ENCODE data around the gene SLC34A3. TPM values are rescaled to one million over a fixed set of nuclear protein-coding genes. Genes with fewer than 3 reads are reported as not detected.
A peak's percentile ranks its signal among the peaks of the same experiment; 100 is the strongest.

The SLC34A3 gene
- total and polyA plus RNA-seq, 2 experiments from 2014 or later, result not detected

GRCh38 chr9:137227054-137227852, 3.4 kb upstream of the SLC34A3 start, which contains the start of gene RNF224:
RNF224 (plus strand) TSS chr9:137227502; CDS start chr9:137228336, 834 bp downstream.
- DNase-seq (ENCODE audit: low read depth in 1 of 2, low spot score in 1 of 2), result peak; percentile 82 to 88
- no peak within 1 kb of the TSS for H3K4me3 ChIP-seq
- no peaks in the 10 kb centered on the region for H3K36me3 ChIP-seq
- no peaks in the 10 kb centered on the region for H3K9me3 ChIP-seq (ENCODE audit: low read depth)
- no peak within 1 kb of the TSS for H3K27ac ChIP-seq
- no peaks in the 10 kb centered on the region for H3K27me3 ChIP-seq
- H3K4me1 ChIP-seq (ENCODE audit: low read depth), result peaks cover 8% of the 10 kb centered on the region
- TF ChIP-seq, protein P1, sequence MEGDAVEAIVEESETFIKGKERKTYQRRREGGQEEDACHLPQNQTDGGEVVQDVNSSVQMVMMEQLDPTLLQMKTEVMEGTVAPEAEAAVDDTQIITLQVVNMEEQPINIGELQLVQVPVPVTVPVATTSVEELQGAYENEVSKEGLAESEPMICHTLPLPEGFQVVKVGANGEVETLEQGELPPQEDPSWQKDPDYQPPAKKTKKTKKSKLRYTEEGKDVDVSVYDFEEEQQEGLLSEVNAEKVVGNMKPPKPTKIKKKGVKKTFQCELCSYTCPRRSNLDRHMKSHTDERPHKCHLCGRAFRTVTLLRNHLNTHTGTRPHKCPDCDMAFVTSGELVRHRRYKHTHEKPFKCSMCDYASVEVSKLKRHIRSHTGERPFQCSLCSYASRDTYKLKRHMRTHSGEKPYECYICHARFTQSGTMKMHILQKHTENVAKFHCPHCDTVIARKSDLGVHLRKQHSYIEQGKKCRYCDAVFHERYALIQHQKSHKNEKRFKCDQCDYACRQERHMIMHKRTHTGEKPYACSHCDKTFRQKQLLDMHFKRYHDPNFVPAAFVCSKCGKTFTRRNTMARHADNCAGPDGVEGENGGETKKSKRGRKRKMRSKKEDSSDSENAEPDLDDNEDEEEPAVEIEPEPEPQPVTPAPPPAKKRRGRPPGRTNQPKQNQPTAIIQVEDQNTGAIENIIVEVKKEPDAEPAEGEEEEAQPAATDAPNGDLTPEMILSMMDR (IDR thresholded peaks at IDR 0.05; ENCODE audit: low read depth, low read length), result peak; percentile 82

DNA sequence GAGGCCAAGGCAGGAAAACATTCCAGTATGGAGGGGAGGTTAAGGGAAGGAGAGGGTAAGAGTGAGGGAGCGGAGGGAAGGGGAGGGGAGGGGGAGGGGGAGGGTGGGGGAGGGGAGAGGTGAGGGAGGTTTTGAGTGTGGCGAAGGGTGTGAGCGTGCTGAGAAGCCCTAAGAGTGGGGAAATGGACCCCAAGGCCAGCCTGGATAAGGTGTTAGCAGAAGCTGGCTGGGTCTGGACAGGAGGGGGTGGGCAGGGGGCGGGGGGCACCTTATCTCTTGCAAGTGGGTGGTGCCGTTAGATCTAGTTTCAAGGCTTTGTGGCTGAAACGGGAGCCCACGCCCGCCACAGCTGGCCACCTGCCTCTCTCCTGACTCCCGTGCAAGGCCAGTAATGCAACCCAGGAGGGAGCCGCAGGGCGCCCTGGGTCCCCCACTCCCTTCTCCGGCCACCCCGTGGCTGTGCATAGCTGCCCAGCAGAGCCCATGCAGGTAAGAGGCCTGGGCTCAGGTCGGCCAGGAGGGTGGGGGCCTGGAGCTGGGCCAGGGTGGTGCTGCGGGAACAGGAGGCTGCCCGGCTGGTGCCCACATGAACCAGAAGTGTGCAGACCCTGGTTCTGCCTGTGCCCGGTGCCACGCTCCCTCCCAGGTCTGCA, 2.7 kb upstream of the SLC34A3 start:
- H3K36me3 ChIP-seq, result no peaks in the 10 kb centered on the region
- H3K4me3 ChIP-seq, result no peak overlapping the region
- peaks cover 4% of the 10 kb centered on the region for H3K4me1 ChIP-seq (ENCODE audit: low read depth)
- DNase-seq (ENCODE audit: low read depth in 1 of 2, low spot score in 1 of 2), result no peak
- TF ChIP-seq, protein P1 (IDR thresholded peaks at IDR 0.05; ENCODE audit: low read depth, low read length), result no peak
- H3K9me3 ChIP-seq (ENCODE audit: low read depth), result no peaks in the 10 kb centered on the region
- H3K27ac ChIP-seq, result no peak overlapping the region
- no peaks in the 10 kb centered on the region for H3K27me3 ChIP-seq

GRCh38 chr9:137228506-137228967, 2.2 kb upstream of the SLC34A3 start:
- no peaks in the 10 kb centered on the region for H3K9me3 ChIP-seq (ENCODE audit: low read depth)
- no peak for DNase-seq (ENCODE audit: low read depth in 1 of 2, low spot score in 1 of 2)
- TF ChIP-seq, protein P1 (IDR thresholded peaks at IDR 0.05; ENCODE audit: low read depth, low read length), result no peak
- H3K27me3 ChIP-seq, result no peaks in the 10 kb centered on the region
- no peak overlapping the region for H3K4me3 ChIP-seq
- peaks cover 3% of the 10 kb centered on the region for H3K4me1 ChIP-seq (ENCODE audit: low read depth)
- no peak overlapping the region for H3K27ac ChIP-seq
- no peaks in the 10 kb centered on the region for H3K36me3 ChIP-seq

DNA sequence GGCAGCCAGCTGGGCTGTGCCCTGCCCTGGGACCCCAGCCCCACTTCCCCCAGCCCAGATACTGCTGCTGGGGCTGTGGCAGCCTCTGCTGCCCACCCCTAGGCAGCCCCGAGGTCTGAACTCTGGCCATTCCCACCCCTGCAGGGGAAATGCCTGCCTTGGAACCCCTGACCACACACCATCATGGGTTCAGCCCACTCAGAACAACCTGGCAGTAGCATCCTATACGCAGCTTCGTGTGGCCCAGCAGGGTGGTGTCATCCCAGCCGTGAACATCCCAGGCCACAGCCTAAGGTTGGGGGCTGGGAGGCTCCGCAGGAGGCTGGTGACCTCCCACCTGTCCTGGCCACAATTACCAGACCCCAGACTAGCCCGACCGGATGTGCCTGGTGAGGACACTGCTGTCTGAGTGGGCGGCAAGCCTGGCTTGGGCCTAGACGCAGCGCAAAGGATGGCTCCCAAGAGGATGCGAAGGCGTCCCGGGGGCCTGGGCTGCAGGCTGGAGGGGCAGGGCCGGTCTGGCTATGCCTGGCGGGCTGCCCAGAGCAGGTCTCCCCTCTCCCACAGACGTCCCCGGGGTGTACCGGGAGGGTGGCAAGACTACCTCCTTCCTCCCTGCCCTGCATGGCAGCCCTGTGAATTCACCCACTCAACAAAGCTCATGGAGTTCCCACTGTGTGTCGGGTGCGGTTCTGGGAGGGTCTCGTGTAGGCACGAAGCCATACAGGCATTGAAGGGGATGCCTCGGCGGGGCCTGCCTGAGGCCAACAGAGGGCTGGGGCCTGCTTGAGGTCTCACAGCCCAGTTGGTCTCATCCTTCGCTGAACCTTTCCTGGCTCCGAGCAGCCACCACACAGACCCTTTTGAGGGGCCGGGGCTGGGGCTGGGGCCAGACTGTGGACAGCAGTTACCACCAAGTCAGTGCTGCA, 1.5 kb upstream of the SLC34A3 start:
- Histone ChIP-seq H3K4me3 (no peak overlapping the region), H3K27ac (no peak overlapping the region), H3K4me1 (ENCODE audit: low read depth) (peaks cover 3% of the 10 kb centered on the region), H3K9me3 (ENCODE audit: low read depth) (no peaks in the 10 kb centered on the region), H3K36me3 (no peaks in the 10 kb centered on the region), H3K27me3 (no peaks in the 10 kb centered on the region)
- no peak for DNase-seq (ENCODE audit: low read depth in 1 of 2, low spot score in 1 of 2)
- TF ChIP-seq, protein P1 (IDR thresholded peaks at IDR 0.05; ENCODE audit: low read depth, low read length), result no peak

Data from cardiac muscle cell (in vitro differentiated cells and primary cell).